ENCODE measurements around the gene HTR1B. TPM values are rescaled to one million over a fixed set of nuclear protein-coding genes. Genes with fewer than 3 reads are reported as not detected.

HTR1B gene
- total RNA-seq, 5 donors from 2014 or later (not counting 1 experiment from before 2014, with no cell fraction given) = 0.12 TPM; not detected in 4

Other genes with a start within 250 kb of the HTR1B start
- not detected for gene MEI4, start 189.5 kb upstream of the HTR1B start, total RNA-seq